HG02678 (cell line): ENCODE data around the gene ADAM10.

Experiments
- ATAC-seq: cut with Tn5 transposase; IDR thresholded peaks from one replicate; pipeline ENCODE4 v1.9.1; 2021; ENCODE audit warnings: mild to moderate bottlenecking, moderate library complexity; ENCODE audit not compliant: unreplicated experiment

The ADAM10 gene

DNA sequence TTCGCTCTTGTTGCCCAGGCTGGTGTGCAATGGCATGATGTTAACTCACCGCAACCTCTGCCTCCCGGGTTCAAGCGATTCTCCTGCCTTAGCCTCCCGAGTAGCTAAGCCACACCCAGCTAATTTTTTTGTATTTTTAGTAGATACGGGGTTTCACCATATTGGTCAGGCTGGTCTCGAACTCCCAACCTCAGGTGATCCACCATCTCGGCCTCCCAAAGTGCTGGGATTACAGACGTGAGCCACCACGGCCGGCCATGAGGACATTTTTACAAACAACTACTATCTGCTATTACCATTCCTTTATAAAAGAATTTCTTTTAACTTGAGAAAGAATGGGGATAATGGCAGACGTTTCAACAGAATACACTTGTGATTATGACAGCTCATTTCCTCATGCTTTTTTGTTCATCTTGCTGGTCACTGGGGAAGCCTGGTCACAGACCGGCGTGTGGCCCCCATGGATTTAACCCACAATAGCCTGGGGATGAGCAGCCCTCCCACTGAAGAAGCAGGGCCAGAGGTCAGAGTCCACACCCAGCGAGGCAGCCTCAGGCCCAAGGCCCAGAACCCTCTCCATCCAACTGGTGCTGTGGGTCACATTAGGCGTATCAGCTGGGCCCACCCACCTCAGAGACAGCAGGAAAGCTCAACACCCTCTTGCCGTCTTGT, 205.7 kb downstream of the ADAM10 start:
- ATAC-seq, result no peak

DNA sequence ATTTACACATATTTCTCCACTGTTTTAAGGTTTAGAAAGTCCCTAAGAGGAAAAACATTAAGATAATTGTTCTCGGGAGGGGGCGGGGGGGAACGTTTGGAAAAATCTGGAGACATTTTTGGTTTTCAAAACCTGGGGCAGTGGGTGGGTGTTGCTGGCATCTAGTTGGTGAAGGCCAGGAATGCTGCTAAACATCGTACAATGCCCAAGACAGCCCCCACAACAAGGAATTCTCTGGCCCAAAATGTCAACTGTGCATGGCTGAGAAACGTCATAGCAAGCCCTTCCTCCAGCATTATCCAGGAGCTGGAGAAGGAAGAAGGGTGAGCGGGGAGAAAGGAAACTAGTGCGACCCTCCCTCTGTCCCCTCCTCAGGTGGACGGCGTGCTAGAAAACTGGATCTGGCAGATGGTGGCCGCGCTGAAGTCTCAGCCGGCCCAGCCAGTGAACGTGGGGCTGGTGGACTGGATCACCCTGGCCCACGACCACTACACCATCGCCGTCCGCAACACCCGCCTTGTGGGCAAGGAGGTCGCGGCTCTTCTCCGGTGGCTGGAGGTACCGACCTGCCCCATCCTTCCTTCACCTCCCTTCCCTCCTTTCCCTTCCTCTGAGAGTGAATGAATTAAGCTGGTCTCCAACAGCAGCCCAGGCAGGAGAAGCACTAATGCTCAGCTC, 208.0 kb downstream of the ADAM10 start:
- ATAC-seq, result no peak

DNA sequence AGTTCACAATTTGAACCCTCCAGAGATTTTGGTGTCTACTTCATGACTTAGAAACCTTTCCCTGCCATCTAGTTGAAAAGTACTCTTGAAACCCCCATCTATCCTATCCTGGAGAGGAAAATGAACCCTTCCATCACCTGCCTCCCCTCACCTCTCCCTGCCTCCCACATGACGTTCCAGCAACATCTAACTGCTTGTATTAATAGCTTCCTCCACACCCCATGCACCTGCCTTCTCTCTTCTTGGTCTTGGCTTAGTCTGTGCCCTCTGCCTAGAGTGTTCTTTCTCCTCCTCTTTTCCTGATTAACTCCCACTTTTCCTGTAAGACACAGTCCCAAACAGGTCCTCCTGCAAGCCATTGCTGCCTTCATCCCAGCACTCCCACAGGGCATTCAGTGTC, 210.0 kb downstream of the ADAM10 start:
- no peak for ATAC-seq

DNA sequence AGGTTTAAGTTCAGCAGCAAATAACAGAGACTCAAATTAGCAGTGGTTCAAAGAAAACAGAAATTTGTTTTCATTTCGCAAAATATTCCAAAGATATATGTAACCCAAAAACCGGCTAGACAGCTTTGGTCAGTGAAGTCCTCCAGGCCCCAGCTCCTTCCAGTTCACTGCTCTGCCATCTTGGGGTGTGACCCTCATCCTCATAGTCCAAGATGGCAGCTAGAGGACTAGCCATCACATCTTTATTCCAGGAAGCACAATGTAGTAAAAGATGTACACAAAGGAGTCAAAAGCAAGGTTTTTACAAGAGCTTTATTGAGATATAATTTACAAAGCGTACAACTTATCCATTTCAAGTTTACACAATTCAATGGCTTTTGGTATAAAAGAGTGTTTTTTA, 210.6 kb downstream of the ADAM10 start:
- no peak for ATAC-seq
